Ishikawa (cell line): ENCODE measurements around the gene TNFSF12.

ENCODE experiments used
- CEBPB ChIP-seq: IDR thresholded peaks from 2 replicates; pipeline ENCODE4 v1.6.1; 2012
- EGR1 ChIP-seq: IDR thresholded peaks from 2 replicates; pipeline ENCODE4 v1.6.1; 2012
- NFIC ChIP-seq: IDR thresholded peaks from 2 replicates; pipeline ENCODE4 v1.6.1; 2012
- REST ChIP-seq: IDR thresholded peaks from 2 replicates; pipeline ENCODE4 v1.6.1; 2012; ENCODE audit warnings: low read depth, mild to moderate bottlenecking
- YY1 ChIP-seq: IDR thresholded peaks from 2 replicates; pipeline ENCODE4 v1.6.1; 2012; ENCODE audit warnings: low read depth

- TF ChIP-seq EGR1 (no peak), NFIC (no peak), YY1 (no peak), CEBPB (no peak), REST (no peak)
Measured at GRCh38 chr17:7575959-7576358, 27.1 kb downstream of the TNFSF12 start.
